Fibroblast of villous mesenchyme (primary cell): Measurements from ENCODE around the gene SCT. TPM values are rescaled to one million over a fixed set of nuclear protein-coding genes. Genes with fewer than 3 reads are reported as not detected.

Experiments
- DNase-seq: peaks from one replicate; pipeline ENCODE4 v3.0.0-alpha.2; 2010; ENCODE audit warnings: low read depth
- H3K4me3 ChIP-seq: 2 replicates; pipeline ENCODE4 v1.5.1; 2011; ENCODE audit warnings: low read depth, mild to moderate bottlenecking, low read length
- total RNA-seq: library from RNA; depleted of rRNA; stranded (reverse); fragments of >200 nt; gene quantifications from 2 replicates; pipeline ENCODE4 v1.2.3, GENCODE V29; 2012
- TF ChIP-seq, protein P1 (sequence below): IDR thresholded peaks from 2 replicates; pipeline ENCODE4 v1.5.1; 2012; ENCODE audit warnings: low read depth, mild to moderate bottlenecking, low read length; ENCODE audit not compliant: insufficient read depth

SCT gene
- total RNA-seq, 1 donor = not detected

- no peak for DNase-seq
- H3K4me3 ChIP-seq = no peak overlapping the region
- TF ChIP-seq, protein P1, sequence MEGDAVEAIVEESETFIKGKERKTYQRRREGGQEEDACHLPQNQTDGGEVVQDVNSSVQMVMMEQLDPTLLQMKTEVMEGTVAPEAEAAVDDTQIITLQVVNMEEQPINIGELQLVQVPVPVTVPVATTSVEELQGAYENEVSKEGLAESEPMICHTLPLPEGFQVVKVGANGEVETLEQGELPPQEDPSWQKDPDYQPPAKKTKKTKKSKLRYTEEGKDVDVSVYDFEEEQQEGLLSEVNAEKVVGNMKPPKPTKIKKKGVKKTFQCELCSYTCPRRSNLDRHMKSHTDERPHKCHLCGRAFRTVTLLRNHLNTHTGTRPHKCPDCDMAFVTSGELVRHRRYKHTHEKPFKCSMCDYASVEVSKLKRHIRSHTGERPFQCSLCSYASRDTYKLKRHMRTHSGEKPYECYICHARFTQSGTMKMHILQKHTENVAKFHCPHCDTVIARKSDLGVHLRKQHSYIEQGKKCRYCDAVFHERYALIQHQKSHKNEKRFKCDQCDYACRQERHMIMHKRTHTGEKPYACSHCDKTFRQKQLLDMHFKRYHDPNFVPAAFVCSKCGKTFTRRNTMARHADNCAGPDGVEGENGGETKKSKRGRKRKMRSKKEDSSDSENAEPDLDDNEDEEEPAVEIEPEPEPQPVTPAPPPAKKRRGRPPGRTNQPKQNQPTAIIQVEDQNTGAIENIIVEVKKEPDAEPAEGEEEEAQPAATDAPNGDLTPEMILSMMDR = no peak
Observed at GRCh38 chr11:608791-609251, 18.2 kb downstream of the SCT start.

GRCh38 chr11:607971-608659 is 18.9 kb downstream of the SCT start:
- DNase-seq = no peak
- H3K4me3 ChIP-seq = no peak overlapping the region
- TF ChIP-seq, protein P1 = no peak

DNA sequence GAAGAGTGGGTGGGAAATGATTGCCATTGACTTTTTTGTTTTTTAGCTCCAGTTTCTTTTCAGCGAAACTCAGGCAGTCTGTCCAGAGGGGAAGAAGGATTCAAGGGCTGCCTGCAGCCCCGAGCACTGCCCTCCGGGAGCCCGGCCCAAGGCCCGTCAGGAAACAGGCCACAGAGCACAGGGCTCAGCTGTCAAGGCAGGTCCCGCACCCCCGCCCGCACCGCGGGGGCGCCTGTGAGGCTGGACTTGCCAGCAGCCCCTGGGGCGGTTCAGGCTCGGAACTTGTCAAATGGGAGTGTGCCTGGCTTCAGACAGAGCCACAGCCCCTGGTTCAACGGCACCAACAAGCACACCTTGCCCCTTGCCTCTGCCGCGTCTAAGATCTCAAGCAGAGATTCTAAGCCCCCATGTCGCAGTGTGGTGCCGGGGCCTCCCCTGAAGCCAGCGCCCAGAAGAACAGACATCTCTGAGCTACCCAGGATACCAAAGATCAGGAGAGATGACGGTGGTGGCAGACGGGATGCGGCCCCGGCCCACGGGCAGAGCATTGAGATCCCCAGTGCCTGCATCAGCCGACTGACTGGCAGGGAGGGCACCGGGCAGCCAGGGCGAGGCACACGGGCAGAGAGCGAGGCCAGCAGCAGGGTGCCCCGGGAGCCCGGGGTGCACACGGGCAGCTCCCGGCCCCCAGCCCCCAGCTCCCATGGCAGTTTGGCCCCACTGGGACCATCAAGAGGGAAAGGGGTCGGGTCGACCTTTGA is 19.8 kb downstream of the SCT start:
- DNase-seq = no peak
- TF ChIP-seq, protein P1 = no peak

GRCh38 chr11:606245-606644 is 20.7 kb downstream of the SCT start:
- H3K4me3 ChIP-seq = no peak overlapping the region
- peak; percentile 71 for DNase-seq
- TF ChIP-seq, protein P1 = no peak

More for the DNA sequence above, 19.8 kb downstream of the SCT start:
- H3K4me3 ChIP-seq = no peak overlapping the region

GRCh38 chr11:605286-606129 is 21.5 kb downstream of the SCT start:
- no peak for DNase-seq
- no peak overlapping the region for H3K4me3 ChIP-seq
- TF ChIP-seq, protein P1 = no peak

- H3K4me3 ChIP-seq = no peak overlapping the region
- TF ChIP-seq, protein P1 = no peak
- DNase-seq = no peak
Observed at GRCh38 chr11:603154-603553, 23.8 kb downstream of the SCT start.
